ENCODE measurements around the gene RTN4R.

RTN4R gene

DNA sequence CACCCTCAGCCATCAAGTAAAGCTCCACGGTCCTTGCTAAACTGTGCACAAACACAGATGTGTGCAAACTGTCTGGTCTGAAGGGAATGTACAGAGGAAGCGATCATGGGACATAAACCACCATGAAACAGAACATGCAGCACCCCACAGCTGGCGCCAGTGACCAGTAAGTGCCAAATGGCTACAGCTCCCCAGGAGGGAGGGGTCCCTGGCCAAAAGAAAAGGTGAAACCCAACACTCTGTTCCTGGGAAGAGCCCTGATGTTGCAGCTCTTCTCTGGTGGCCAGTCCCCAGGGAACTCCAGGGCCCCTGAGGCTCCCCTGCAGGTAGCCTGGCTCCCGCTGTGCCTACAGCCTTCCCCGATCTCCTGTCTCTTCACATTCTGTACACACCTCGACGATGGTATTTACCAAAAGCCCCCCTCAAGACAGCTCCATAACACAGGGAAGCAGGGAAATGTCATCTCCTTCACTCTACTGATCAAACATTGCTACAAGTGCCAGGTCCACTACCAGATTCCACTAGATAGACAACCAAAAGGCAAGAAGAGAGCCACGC lies 48.8 kb upstream of the RTN4R start:
- ChIA-PET POLR2A (no interaction called here), CTCF (interaction anchor here (0.6 to 4.5 kb wide), 13 partner anchors 11 to 202 kb away, joined by 3 to 20 read pairs (median 3); partner anchors contain the start of genes MED15 and ZNF74)
- Histone ChIP-seq H3K36me3 (ENCODE audit: control insufficient read depth in 2 of 2, insufficient read depth in 1 of 2, low read length in 2 of 2) (peaks cover 0 to 14% of the 10 kb centered on the region in 2 experiments; a peak in 1 of 3 replicates), H3K4me1 (ENCODE audit: control insufficient read depth, insufficient read depth, low read length) (peaks cover 4% of the 10 kb centered on the region; the same call in 1 of the 2 replicates), H3K27ac (ENCODE audit: extremely low read depth, low read depth, low read length) (no peak overlapping the region), H3K4me3 (ENCODE audit: low read depth, low read length) (no peak overlapping the region), H3K9me3 (ENCODE audit: control insufficient read depth, insufficient read depth, low read depth, low read length) (no peaks in the 10 kb centered on the region)
- TF ChIP-seq, protein P1, sequence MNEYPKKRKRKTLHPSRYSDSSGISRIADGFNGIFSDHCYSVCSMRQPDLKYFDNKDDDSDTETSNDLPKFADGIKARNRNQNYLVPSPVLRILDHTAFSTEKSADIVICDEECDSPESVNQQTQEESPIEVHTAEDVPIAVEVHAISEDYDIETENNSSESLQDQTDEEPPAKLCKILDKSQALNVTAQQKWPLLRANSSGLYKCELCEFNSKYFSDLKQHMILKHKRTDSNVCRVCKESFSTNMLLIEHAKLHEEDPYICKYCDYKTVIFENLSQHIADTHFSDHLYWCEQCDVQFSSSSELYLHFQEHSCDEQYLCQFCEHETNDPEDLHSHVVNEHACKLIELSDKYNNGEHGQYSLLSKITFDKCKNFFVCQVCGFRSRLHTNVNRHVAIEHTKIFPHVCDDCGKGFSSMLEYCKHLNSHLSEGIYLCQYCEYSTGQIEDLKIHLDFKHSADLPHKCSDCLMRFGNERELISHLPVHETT (tag by site-specific recombination; IDR thresholded peaks at IDR 0.05) = no peak
- TF ChIP-seq ZIC2 (tag by site-specific recombination; IDR thresholded peaks at IDR 0.05) (peak; percentile 75), ZNF341 (tag by site-specific recombination; IDR thresholded peaks at IDR 0.05; ENCODE audit: low read depth) (peak; percentile 34; the same call in 1 of the 2 replicates), KLF8 (tag by site-specific recombination; IDR thresholded peaks at IDR 0.05) (no peak)
- TF ChIP-seq, protein P2, sequence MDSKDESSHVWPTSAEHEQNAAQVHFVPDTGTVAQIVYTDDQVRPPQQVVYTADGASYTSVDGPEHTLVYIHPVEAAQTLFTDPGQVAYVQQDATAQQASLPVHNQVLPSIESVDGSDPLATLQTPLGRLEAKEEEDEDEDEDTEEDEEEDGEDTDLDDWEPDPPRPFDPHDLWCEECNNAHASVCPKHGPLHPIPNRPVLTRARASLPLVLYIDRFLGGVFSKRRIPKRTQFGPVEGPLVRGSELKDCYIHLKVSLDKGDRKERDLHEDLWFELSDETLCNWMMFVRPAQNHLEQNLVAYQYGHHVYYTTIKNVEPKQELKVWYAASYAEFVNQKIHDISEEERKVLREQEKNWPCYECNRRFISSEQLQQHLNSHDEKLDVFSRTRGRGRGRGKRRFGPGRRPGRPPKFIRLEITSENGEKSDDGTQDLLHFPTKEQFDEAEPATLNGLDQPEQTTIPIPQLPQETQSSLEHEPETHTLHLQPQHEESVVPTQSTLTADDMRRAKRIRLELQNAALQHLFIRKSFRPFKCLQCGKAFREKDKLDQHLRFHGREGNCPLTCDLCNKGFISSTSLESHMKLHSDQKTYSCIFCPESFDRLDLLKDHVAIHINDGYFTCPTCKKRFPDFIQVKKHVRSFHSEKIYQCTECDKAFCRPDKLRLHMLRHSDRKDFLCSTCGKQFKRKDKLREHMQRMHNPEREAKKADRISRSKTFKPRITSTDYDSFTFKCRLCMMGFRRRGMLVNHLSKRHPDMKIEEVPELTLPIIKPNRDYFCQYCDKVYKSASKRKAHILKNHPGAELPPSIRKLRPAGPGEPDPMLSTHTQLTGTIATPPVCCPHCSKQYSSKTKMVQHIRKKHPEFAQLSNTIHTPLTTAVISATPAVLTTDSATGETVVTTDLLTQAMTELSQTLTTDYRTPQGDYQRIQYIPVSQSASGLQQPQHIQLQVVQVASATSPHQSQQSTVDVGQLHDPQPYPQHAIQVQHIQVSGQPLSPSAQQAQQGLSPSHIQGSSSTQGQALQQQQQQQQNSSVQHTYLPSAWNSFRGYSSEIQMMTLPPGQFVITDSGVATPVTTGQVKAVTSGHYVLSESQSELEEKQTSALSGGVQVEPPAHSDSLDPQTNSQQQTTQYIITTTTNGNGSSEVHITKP (tag by site-specific recombination; IDR thresholded peaks at IDR 0.05) = 0 out of 2 replicates have a peak, but pooled peaks have one; percentile 14

DNA sequence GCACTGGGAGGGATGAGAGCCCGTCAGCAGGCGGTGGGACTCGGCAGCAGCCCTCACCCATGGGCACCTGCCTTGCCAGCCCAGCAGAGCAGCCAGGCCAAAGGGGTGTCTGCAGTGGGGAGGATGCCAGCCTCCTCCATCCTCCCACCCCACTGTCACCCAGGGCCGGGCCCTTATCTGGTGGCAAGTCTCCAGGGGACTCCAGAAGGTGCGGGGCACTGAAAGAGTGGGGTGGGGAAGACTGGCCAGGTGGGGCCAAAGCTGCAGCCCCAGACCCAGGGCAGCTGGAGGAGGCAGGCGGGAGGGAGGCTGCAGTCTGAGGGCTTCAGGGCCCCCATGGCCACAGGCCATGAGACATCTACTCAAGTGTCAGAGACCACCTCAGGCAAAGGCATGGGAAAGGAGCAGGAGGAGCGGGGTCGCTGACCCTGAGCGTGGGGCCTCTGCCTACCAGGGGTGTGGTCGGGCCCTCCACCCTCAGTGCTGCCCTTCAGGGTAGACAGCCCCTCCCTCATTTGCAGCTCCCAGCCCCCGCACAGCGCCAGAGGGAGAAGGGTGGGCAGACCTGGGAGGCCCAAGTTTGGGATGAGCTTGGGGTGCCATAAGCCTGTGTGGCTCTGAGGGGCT lies 48.2 kb upstream of the RTN4R start:
- H3K4me1 ChIP-seq (ENCODE audit: control insufficient read depth, insufficient read depth, low read length) = peaks cover 4% of the 10 kb centered on the region; the same call in 1 of the 2 replicates
- TF ChIP-seq KLF1 (tag by site-specific recombination; IDR thresholded peaks at IDR 0.05) = peak; percentile 21; the same call in 1 of the 2 replicates
- TF ChIP-seq ZNF366 (tag by site-specific recombination; conservative IDR thresholded peaks at IDR 0.05) = no peak
- no peak for TF ChIP-seq HOXC10 (CRISPR knock-in tag; IDR thresholded peaks at IDR 0.05)
- no peak for TF ChIP-seq OSR2 (tag by site-specific recombination; IDR thresholded peaks at IDR 0.05)
- no peak for TF ChIP-seq KLF7 (tag by site-specific recombination; IDR thresholded peaks at IDR 0.05; ENCODE audit: borderline replicate concordance)
- TF ChIP-seq, protein P3, sequence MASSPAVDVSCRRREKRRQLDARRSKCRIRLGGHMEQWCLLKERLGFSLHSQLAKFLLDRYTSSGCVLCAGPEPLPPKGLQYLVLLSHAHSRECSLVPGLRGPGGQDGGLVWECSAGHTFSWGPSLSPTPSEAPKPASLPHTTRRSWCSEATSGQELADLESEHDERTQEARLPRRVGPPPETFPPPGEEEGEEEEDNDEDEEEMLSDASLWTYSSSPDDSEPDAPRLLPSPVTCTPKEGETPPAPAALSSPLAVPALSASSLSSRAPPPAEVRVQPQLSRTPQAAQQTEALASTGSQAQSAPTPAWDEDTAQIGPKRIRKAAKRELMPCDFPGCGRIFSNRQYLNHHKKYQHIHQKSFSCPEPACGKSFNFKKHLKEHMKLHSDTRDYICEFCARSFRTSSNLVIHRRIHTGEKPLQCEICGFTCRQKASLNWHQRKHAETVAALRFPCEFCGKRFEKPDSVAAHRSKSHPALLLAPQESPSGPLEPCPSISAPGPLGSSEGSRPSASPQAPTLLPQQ (tag by site-specific recombination; IDR thresholded peaks at IDR 0.05) = no peak
- TF ChIP-seq, protein P4, sequence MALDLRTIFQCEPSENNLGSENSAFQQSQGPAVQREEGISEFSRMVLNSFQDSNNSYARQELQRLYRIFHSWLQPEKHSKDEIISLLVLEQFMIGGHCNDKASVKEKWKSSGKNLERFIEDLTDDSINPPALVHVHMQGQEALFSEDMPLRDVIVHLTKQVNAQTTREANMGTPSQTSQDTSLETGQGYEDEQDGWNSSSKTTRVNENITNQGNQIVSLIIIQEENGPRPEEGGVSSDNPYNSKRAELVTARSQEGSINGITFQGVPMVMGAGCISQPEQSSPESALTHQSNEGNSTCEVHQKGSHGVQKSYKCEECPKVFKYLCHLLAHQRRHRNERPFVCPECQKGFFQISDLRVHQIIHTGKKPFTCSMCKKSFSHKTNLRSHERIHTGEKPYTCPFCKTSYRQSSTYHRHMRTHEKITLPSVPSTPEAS (tag by site-specific recombination; IDR thresholded peaks at IDR 0.05) = no peak
- H3K36me3 ChIP-seq (ENCODE audit: control insufficient read depth in 2 of 2, insufficient read depth in 1 of 2, low read length in 2 of 2) = peaks cover 0 to 14% of the 10 kb centered on the region in 2 experiments; a peak in 1 of 3 replicates
- ChIA-PET POLR2A (no interaction called here), CTCF (interaction anchor here (0.8 to 4.5 kb wide), 7 partner anchors 11 to 192 kb away, joined by 3 to 20 read pairs (median 4); partner anchors contain the start of genes MED15 and ZNF74)
- no peak overlapping the region for H3K27ac ChIP-seq (ENCODE audit: extremely low read depth, low read depth, low read length)
- no peak overlapping the region for H3K4me3 ChIP-seq (ENCODE audit: low read depth, low read length)
- H3K9me3 ChIP-seq (ENCODE audit: control insufficient read depth, insufficient read depth, low read depth, low read length) = no peaks in the 10 kb centered on the region

All from HEK293 (cell line).